ENCODE results near the gene RRP1B.

The RRP1B gene

GRCh38 chr21:43632373-43632905 lies 26.9 kb upstream of the RRP1B start:
- no peak overlapping the region for H3K27ac ChIP-seq
- TF ChIP-seq, protein P1, sequence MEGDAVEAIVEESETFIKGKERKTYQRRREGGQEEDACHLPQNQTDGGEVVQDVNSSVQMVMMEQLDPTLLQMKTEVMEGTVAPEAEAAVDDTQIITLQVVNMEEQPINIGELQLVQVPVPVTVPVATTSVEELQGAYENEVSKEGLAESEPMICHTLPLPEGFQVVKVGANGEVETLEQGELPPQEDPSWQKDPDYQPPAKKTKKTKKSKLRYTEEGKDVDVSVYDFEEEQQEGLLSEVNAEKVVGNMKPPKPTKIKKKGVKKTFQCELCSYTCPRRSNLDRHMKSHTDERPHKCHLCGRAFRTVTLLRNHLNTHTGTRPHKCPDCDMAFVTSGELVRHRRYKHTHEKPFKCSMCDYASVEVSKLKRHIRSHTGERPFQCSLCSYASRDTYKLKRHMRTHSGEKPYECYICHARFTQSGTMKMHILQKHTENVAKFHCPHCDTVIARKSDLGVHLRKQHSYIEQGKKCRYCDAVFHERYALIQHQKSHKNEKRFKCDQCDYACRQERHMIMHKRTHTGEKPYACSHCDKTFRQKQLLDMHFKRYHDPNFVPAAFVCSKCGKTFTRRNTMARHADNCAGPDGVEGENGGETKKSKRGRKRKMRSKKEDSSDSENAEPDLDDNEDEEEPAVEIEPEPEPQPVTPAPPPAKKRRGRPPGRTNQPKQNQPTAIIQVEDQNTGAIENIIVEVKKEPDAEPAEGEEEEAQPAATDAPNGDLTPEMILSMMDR (conservative IDR thresholded peaks at IDR 0.05): no peak

- H3K27ac ChIP-seq: no peak overlapping the region
- TF ChIP-seq, protein P1 (conservative IDR thresholded peaks at IDR 0.05): no peak
Measured at GRCh38 chr21:43634618-43635017, 24.7 kb upstream of the RRP1B start.

DNA sequence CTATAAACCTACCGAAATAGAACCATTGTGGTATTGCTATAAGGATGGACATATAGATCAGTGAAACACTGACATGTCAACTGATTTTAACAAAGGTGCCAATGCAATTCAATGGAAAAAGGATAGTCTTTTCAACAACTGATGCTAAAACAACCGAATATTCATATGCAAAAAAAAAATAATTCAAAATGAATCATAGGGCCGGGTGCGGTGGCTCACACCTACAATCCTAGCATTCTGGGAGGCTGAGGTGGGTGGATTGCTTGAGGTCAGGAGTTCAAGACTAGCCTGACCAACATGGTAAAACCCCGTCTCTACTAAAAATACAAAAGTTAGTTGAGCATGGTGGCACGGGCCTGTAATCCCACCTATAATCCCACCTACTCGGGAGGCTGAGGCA lies 23.9 kb upstream of the RRP1B start:
- no peak overlapping the region for H3K27ac ChIP-seq
- TF ChIP-seq, protein P1 (conservative IDR thresholded peaks at IDR 0.05): no peak

- TF ChIP-seq, protein P1 (conservative IDR thresholded peaks at IDR 0.05): no peak
- H3K27ac ChIP-seq: no peak overlapping the region
Measured at GRCh38 chr21:43637530-43638158, 21.7 kb upstream of the RRP1B start.

DNA sequence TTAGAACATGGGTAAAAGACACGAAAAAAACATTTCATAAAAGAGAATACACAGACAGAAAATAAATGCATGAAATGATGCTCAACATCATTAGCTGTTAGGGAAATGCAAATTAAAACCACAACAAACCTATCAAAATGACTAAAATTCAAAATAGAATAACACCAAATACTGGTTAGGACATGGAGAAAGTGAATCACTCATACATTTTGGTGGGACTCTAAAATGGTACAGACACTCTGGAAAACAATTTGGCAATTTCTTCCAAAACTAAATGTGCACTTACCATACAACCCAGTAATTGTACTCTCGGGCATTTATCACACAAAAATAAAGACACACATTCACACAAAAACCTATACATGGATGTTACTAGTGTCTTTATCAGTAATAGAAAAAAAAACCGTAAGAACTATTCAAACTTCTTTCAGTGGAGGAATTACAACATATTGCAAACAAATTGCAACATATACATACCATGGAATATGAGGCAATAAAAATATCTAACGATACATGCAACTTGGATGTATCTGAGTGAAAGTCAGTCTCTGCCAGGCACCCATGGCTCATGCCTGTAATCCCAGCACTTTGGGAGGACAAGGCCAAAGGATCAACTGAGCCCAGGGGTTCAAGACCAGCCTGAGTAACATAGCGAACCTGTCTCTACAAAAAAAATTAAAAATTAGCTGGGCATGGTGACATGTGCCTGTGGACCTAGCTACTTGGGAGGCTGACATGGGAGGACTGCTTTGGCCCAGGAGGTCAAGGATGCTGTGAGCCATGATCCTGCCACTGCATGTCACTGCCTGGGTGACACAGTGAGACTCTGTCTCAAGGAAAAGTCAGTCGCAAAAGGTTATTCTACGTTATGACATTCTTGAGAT lies 19.6 kb upstream of the RRP1B start:
- TF ChIP-seq, protein P1 (conservative IDR thresholded peaks at IDR 0.05): no peak
- H3K27ac ChIP-seq: no peak overlapping the region

DNA sequence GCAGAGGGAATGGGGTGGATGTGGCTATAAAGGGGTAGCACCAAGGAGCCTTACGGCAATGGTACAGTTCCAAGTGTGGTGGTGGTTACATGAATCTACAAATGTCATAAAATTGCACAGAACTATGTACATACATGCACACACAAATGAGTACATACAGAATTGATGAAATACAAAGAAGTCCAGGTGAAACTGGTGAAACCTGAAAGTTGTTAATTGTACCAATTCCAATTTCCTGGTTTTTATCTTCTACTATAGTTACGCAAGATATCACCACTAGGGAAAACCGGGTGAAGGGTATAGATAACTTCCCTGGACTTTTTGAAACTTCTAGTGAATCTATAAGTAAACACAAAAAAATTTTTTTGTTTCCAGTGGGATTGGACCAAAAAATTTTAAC lies 19.0 kb upstream of the RRP1B start:
- TF ChIP-seq, protein P1 (conservative IDR thresholded peaks at IDR 0.05): no peak; the same call in 1 of the 2 replicates
- no peak overlapping the region for H3K27ac ChIP-seq

DNA sequence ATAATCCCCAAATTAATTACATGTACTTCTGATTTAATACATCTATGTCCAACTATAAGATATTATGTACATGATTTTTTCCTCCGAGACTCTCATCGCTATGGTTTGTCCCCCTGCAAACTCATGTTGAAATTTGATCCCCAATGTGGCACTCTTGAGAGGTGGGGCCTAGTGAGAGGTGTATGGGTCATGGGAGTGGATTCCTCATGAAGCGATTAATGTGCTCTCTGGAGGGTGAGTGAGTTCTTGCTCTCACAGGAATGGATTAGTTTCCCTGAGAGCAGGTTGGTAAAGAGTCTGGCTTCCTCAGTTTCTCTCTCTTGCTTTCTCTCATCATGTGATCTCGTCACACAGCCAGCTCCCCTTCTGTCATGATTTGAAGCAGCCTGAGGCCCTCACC lies 16.2 kb upstream of the RRP1B start:
- H3K27ac ChIP-seq: no peak overlapping the region
- TF ChIP-seq, protein P1 (conservative IDR thresholded peaks at IDR 0.05): no peak
